HL-60 (cell line): ENCODE data around the gene SERBP1.
"Not testable (repeated sequence)": the region's sequence is repeated elsewhere in the genome, so short reads cannot be mapped to it uniquely, and the experiment has no call there.

Source experiments
- DNase-seq, 2 experiments: peaks; one replicate each; pipeline ENCODE4 v3.0.0-alpha.2; 2010 to 2020; ENCODE audit warnings: low read depth in 1 of 2, low spot score in 1 of 2
- H3K27ac ChIP-seq: fragments of 250-450 bp; sonication (Bioruptor Pico); replicated peaks from 2 replicates; pipeline ENCODE4 v1.5.1; 2020; ENCODE audit warnings: mild to moderate bottlenecking, moderate library complexity
- H3K27me3 ChIP-seq: fragments of 250-450 bp; sonication (Bioruptor Pico); 2 replicates; pipeline ENCODE4 v1.5.1; 2021; ENCODE audit warnings: mild to moderate bottlenecking, moderate library complexity; ENCODE audit not compliant: insufficient read depth, poor library complexity, severe bottlenecking
- H3K4me3 ChIP-seq: replicated peaks from 2 replicates; pipeline ENCODE4 v1.5.1; 2011; ENCODE audit warnings: mild to moderate bottlenecking, control low read depth, low read length; ENCODE audit not compliant: insufficient read depth
- CTCF ChIP-seq: IDR thresholded peaks from one replicate; pipeline ENCODE4 v1.5.1; 2011; ENCODE audit warnings: low read length, control low read depth, inconsistent platforms; ENCODE audit not compliant: insufficient read depth
- GABPA ChIP-seq: IDR thresholded peaks from 2 replicates; pipeline ENCODE4 v1.6.1; 2012; ENCODE audit warnings: low read depth
- POLR2AphosphoS5 ChIP-seq: IDR thresholded peaks from 2 replicates; pipeline ENCODE4 v1.6.1; 2012; ENCODE audit warnings: low read depth
- REST ChIP-seq: IDR thresholded peaks from 2 replicates; pipeline ENCODE4 v1.6.1; 2012; ENCODE audit warnings: low read depth; ENCODE audit not compliant: insufficient replicate concordance
- SPI1 ChIP-seq: IDR thresholded peaks from 2 replicates; pipeline ENCODE4 v1.6.1; 2012; ENCODE audit warnings: low read depth, mild to moderate bottlenecking, borderline replicate concordance

Gene SERBP1

GRCh38 chr1:67405473-67406245 is 24.5 kb downstream of the SERBP1 start:
- no peak for DNase-seq
- Histone ChIP-seq H3K27me3 (no peaks in the 10 kb centered on the region), H3K27ac (no peak overlapping the region), H3K4me3 (no peak overlapping the region)
- TF ChIP-seq GABPA (no peak), CTCF (no peak), POLR2AphosphoS5 (no peak; the same call in 1 of the 2 replicates), SPI1 (no peak), REST (no peak)

- H3K27me3 ChIP-seq, result no peaks in the 10 kb centered on the region
- H3K4me3 ChIP-seq, result no peak overlapping the region
- TF ChIP-seq CTCF (no peak), POLR2AphosphoS5 (peak; percentile 56)
- no peak for DNase-seq
- H3K27ac ChIP-seq, result no peak overlapping the region
These were observed 26.0 kb downstream of the SERBP1 start for GRCh38 chr1:67404212-67404620.

- Histone ChIP-seq H3K4me3 (no peak overlapping the region), H3K27ac (no peak overlapping the region), H3K27me3 (no peaks in the 10 kb centered on the region)
- 0 out of 2 replicates have a peak, but pooled peaks have one; percentile 2 for TF ChIP-seq POLR2AphosphoS5
- TF ChIP-seq GABPA, result no peak
- DNase-seq, result no peak
These were observed 28.8 kb downstream of the SERBP1 start for GRCh38 chr1:67401443-67401842.

GRCh38 chr1:67400029-67400786 is 30.0 kb downstream of the SERBP1 start:
- not testable (repeated sequence) for H3K27ac ChIP-seq, H3K27me3 ChIP-seq, DNase-seq, H3K4me3 ChIP-seq

- TF ChIP-seq REST (no peak), POLR2AphosphoS5 (no peak), GABPA (no peak), CTCF (no peak), SPI1 (no peak)
- H3K27ac ChIP-seq, result no peak overlapping the region
- H3K27me3 ChIP-seq, result no peaks in the 10 kb centered on the region
- DNase-seq, result no peak
- H3K4me3 ChIP-seq, result no peak overlapping the region
These were observed 30.8 kb downstream of the SERBP1 start for GRCh38 chr1:67399199-67399993.
